ENCODE results near the gene C8A.

The C8A gene

DNA sequence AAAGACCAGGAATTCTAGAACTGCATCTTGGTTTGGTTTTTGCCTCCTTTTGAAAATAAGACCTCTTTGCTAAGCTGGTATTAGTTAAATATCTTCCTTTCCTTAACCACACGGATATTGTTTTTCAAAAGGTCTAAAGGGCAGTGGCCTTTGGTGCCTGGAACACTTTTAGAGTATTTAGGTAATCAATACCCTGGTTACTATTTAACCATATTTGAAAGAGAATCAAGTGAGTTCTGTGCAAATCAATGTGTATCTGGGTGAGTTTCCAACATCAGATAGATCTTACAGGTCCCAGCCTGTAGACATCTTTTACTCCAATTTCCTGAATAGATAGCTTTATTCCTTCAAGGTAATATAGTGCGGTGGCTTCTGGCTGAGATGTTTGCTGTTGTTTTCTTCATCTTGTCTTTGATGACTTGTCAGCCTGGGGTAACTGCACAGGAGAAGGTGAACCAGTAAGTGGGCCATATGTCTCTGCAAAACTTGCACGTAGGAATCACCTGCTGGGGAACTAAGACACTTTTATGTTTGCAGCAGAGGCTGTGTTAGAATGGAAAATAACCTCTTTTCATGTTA is at the start of gene C8A:
Gene C8A, plus strand, starts transcription at position 277 of the 579 bp plus-strand sequence. Its CDS starts 105 bp downstream, at position 382.
- no peak for DNase-seq (ENCODE audit: low read depth)

- DNase-seq (ENCODE audit: low read depth): no peak
Measured at GRCh38 chr1:56806804-56807203, 47.8 kb upstream of the C8A start.

GRCh38 chr1:56808410-56808809 is 46.2 kb upstream of the C8A start:
- DNase-seq (ENCODE audit: low read depth): no peak

- DNase-seq (ENCODE audit: low read depth): no peak
Measured at GRCh38 chr1:56811331-56811730, 43.3 kb upstream of the C8A start.

DNA sequence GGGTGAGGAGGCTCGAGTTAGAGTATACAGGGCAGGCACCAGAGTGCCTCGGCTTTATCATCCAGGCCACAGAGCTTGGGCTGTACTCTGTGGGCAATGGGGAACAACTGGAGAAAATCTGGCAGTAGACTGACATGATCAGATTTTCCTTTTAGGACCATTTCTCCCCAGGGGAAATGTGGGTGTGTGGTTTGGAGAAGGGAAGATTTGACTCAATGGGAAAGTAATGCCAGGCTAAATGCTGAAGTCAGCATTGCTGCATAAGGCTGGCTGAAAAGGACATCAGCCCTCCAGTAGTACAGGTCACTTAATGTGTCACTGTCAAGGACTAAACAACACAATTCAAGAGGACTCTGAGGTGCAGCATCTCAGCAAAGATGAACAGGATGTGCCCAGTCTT is 40.4 kb upstream of the C8A start:
- no peak for DNase-seq (ENCODE audit: low read depth)

GRCh38 chr1:56816264-56816663 is 38.3 kb upstream of the C8A start:
- DNase-seq (ENCODE audit: low read depth): no peak

GRCh38 chr1:56816909-56817308 is 37.7 kb upstream of the C8A start:
- no peak for DNase-seq (ENCODE audit: low read depth)

DNA sequence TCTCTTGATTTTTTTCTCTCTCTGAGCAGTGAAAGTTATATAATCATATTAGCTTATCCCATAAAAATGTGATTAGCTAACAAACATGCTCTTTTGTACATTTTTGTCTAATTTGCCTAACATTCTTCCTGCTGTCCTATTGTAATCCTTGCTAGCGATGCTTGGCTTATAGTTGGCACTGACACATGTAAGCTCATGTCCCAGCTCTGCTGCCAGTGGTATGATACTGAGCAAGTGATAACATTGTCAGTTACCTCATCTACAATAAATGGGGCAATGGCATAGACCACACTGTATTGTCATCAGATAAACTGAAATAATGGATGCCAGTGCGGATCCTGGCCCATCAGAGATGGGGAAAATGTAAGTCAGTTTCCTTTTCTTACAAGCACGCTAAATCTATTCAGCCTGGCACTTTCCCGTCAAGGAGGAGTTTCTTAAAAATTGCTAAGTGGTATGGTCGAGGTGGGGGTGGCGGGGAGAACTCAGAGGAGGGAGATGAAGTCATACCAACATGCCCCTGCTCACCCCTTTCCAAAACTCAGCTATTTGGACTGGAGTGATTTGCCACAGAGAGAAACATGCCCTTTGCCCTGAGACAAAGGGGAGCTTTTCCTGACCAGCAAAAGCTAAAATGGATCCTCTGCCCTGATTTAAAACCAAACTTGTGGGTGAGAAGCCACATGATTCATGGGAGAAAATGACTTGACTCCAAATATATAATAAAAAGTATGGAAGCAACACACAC is 36.7 kb upstream of the C8A start:
- DNase-seq (ENCODE audit: low read depth): no peak

GRCh38 chr1:56819387-56819899 is 35.2 kb upstream of the C8A start, which contains the start of gene FYB2:
Gene FYB2, minus strand, starts transcription at chr1:56819404. Its CDS starts 114 bp downstream, at chr1:56819290.
- DNase-seq (ENCODE audit: low read depth): no peak

- peak; percentile 81 for DNase-seq (ENCODE audit: low read depth)
Measured at GRCh38 chr1:56820755-56821461, 33.7 kb upstream of the C8A start.

- no peak for DNase-seq (ENCODE audit: low read depth)
Measured at GRCh38 chr1:56821462-56821797, 33.2 kb upstream of the C8A start.

GRCh38 chr1:56824271-56824670 is 30.3 kb upstream of the C8A start:
- DNase-seq (ENCODE audit: low read depth): no peak

- no peak for DNase-seq (ENCODE audit: low read depth)
Measured at GRCh38 chr1:56824938-56825337, 29.7 kb upstream of the C8A start.

DNA sequence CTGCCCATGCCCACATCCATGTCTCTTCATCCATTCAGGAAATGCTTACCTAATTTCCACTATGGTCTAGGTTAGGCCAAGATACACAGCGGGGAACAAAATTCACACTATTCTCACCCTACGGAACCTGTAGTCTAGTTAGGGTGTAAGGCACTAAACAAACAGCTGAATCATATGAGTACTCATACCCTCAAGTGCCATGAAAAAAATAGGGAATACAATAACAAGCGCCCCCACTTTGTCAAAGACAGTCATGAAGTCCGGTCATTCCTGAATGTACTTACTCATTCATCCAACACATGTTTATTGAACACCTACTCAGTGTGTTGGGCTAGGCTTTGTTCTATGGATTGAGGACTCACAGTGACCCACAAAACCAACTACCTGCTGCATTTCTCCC is 29.2 kb upstream of the C8A start:
- DNase-seq (ENCODE audit: low read depth): no peak

GRCh38 chr1:56827711-56828110 is 26.9 kb upstream of the C8A start:
- no peak for DNase-seq (ENCODE audit: low read depth)

DNA sequence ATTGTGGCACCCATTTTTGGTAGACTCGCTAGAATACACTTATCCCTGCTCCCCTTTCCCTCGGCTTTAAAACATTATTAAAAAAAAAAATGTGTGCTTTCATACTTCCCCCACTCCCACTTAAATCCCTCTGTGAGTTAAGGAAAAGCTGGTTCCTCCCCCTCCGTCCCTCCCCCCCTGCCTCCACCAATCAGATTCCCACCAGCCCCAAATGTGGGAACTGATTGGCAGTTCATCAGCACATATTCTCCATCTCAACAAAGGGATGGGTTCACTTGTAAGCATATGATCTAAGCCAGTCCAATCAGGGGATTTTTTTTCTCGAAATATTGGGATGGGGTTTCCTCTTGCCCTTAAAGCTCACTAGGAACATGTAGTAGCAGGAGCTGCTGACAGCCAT is 24.5 kb upstream of the C8A start:
- DNase-seq (ENCODE audit: low read depth): no peak

DNA sequence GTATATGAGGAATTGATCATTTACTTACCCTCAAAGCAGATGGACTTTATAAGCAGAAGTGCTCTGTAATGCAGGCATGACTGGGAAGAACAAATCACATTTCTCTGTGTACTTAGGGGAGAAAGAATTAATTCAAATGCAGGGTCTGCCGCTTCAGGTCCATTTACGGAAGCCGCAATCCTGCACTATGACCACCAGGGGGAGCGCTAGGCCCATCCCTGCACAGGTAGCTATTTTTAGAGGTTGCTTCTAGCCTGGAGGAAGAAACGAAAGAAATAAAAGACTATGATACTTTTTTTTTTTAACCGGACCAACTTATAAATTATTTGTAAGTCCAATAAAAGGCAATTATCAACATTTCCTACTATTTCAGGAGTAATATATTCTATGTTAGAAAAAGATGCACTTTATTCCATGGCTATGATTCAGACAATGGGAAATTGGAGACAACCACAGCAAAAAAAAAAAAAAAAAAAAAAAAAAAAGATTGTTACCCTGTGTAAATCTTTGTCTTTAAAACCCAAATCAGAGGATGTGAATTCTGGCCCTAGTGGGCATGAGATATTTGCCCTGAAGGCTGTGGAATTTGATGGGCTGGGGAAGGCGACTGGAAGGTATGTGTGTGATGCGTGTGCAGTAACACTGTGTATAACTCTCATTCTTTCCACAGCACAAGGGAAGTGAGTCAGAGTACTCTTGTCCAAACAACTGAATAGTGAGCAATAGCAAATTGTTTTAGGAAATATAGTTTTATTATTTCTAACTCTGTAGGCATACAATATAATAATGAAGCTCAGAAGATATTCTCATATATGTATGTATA is 22.5 kb upstream of the C8A start:
- DNase-seq (ENCODE audit: low read depth): peak; percentile 94

DNA sequence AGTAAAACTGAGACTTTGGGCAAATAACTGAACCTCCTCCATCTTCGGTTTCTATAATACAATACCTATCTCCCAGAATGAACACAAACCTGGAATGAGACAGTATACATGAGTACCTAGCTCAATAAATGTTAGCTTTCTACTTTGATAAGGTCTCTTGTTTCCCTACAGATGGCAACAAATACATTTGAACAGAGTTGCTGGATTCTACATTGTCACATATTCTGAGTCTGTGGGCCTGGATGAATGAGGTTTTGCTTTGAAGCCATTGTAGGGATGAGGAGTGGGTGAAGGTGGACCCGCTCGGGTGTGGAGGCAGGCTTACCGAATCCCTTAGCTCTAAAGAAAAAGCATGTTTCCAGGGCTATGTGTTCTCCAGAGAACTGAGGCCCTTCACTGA is 21.5 kb upstream of the C8A start:
- no peak for DNase-seq (ENCODE audit: low read depth)

GRCh38 chr1:56834137-56834900 is 20.3 kb upstream of the C8A start:
- DNase-seq (ENCODE audit: low read depth): no peak

- DNase-seq (ENCODE audit: low read depth): no peak
Measured at GRCh38 chr1:56835657-56836056, 18.9 kb upstream of the C8A start.

- DNase-seq (ENCODE audit: low read depth): no peak
Measured at GRCh38 chr1:56836359-56836758, 18.2 kb upstream of the C8A start.

All from ELR (cell line).